Measurements from ENCODE around the gene NDUFB4.

NDUFB4 gene

DNA sequence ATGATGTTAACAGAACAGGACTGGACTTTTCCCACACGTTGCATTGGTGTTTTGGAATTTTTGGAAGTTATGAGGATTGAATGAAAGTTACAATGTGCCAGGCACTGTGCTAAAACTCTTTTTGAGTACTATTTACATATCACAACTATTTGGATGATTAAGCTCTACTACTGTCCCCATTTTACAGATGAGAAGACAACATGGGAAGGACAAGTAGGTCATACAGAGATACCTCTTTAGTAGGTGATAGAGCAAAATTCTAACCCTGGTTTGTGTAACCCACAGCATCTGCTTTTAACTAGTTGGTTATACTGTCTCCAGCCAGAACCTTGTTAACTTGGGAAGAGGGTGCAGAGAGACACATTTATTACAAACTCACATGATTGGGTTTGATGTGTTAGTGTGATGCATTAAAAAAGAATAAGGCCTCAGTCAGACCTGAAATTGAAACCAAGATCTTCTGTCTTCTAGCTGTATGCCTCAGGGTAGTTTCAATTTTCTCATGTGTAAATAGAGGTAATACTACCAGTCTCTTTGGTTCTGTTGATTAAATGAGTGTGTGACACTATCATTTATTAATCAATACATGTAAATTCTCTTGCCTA, 1.4 kb downstream of the NDUFB4 start:
- H3K23ac ChIP-seq (ENCODE audit: low read length): no peak overlapping the region
- H3K79me2 ChIP-seq (ENCODE audit: control insufficient read depth, insufficient read depth, low read length): peaks cover 19% of the 10 kb centered on the region
- H3K4me3 ChIP-seq (ENCODE audit: low read length): no peak overlapping the region
- H4K5ac ChIP-seq (ENCODE audit: low read length): no peak overlapping the region
- H2BK5ac ChIP-seq (ENCODE audit: low read length): no peak overlapping the region
- peak overlapping the region; percentile 33 for H3K9ac ChIP-seq (ENCODE audit: low read length)
- DNase-seq: no peak
- peak overlapping the region; percentile 56 for H3K56ac ChIP-seq (ENCODE audit: low read length)
- H3K27me3 ChIP-seq (ENCODE audit: insufficient read depth, low read length, poor library complexity): no peaks in the 10 kb centered on the region
- H4K8ac ChIP-seq (ENCODE audit: low read depth, low read length): no peak overlapping the region
- H3K4me1 ChIP-seq (ENCODE audit: control insufficient read depth, low read depth, low read length): no peaks in the 10 kb centered on the region
- H2AK5ac ChIP-seq (ENCODE audit: low read length): no peak overlapping the region
- no peak overlapping the region for H3K4ac ChIP-seq (ENCODE audit: low read depth, low read length)
- no peak overlapping the region for H2BK15ac ChIP-seq (replicated peaks; ENCODE audit: low read depth)
- H3K79me1 ChIP-seq (ENCODE audit: low read length): peaks cover 7% of the 10 kb centered on the region
- no peaks in the 10 kb centered on the region for H3K36me3 ChIP-seq (ENCODE audit: control insufficient read depth, insufficient read depth, low read length)
- H2BK120ac ChIP-seq (ENCODE audit: low read depth, low read length): no peak overlapping the region
- WGBS (ENCODE audit: extremely low coverage, insufficient coverage, low lambda C conversion rate): no CpG with 5 or more reads among the region's 1 CpG
- H3K27ac ChIP-seq (ENCODE audit: low read depth, low read length): no peak overlapping the region
- no peak overlapping the region for H3K18ac ChIP-seq (ENCODE audit: low read length)
- H3K4me2 ChIP-seq (ENCODE audit: low read length): peak overlapping the region; percentile 8

DNA sequence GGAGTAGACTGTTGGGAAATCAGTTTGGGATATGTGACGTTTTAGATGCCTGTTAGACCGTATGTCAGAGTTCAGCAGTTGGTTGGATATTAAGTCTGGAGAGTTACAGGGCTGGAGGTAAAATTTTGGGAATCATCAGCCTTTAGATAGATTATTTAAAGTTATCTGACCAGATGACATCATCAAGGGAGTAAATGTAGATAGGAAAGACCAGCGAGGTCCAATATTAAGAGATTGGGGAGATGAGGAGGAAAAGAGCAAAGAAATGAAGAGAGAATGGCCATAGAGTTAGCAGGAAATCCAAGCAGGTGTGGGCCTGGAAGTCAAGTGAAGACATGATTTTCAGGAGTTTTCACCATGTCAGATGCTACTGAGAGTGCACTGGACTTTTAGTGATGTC, 3.1 kb downstream of the NDUFB4 start:
- H2BK5ac ChIP-seq (ENCODE audit: low read length): no peak overlapping the region
- H3K9ac ChIP-seq (ENCODE audit: low read length): no peak overlapping the region
- H4K8ac ChIP-seq (ENCODE audit: low read depth, low read length): no peak overlapping the region
- no peaks in the 10 kb centered on the region for H3K4me1 ChIP-seq (ENCODE audit: control insufficient read depth, low read depth, low read length)
- no CpG with 5 or more reads among the region's 3 CpGs for WGBS (ENCODE audit: extremely low coverage, insufficient coverage, low lambda C conversion rate)
- H3K23ac ChIP-seq (ENCODE audit: low read length): no peak overlapping the region
- no peak overlapping the region for H2BK120ac ChIP-seq (ENCODE audit: low read depth, low read length)
- no peak overlapping the region for H3K4me2 ChIP-seq (ENCODE audit: low read length)
- H3K79me1 ChIP-seq (ENCODE audit: low read length): peaks cover 7% of the 10 kb centered on the region
- no peak overlapping the region for H2AK5ac ChIP-seq (ENCODE audit: low read length)
- no peaks in the 10 kb centered on the region for H3K36me3 ChIP-seq (ENCODE audit: control insufficient read depth, insufficient read depth, low read length)
- DNase-seq: no peak
- H2BK15ac ChIP-seq (replicated peaks; ENCODE audit: low read depth): no peak overlapping the region
- no peaks in the 10 kb centered on the region for H3K27me3 ChIP-seq (ENCODE audit: insufficient read depth, low read length, poor library complexity)
- H3K4ac ChIP-seq (ENCODE audit: low read depth, low read length): no peak overlapping the region
- no peak overlapping the region for H4K5ac ChIP-seq (ENCODE audit: low read length)
- no peak overlapping the region for H3K18ac ChIP-seq (ENCODE audit: low read length)
- peaks cover 19% of the 10 kb centered on the region for H3K79me2 ChIP-seq (ENCODE audit: control insufficient read depth, insufficient read depth, low read length)
- H3K56ac ChIP-seq (ENCODE audit: low read length): no peak overlapping the region
- H3K4me3 ChIP-seq (ENCODE audit: low read length): no peak overlapping the region
- no peak overlapping the region for H3K27ac ChIP-seq (ENCODE audit: low read depth, low read length)

DNA sequence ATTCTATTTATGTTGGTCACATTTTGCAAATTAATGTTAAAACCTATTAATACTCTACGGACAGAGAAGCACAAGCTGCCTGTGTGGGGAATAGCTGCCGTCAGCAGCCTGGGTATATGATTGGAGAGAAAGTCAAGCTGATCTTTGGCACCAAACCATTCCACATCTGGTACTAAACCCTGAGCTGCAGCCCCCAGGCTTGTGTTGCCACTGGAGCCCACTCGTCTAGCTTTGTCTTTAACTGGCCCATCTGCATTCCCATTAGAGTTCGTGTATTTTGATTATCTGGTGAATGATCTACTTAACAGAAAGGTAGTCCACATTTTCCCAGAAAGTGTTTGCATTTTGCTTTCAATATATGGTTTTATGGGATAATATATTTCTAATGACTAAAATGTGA, 5.4 kb downstream of the NDUFB4 start:
- Histone ChIP-seq H3K4me1 (ENCODE audit: control insufficient read depth, low read depth, low read length) (no peaks in the 10 kb centered on the region), H3K4me3 (ENCODE audit: low read length) (no peak overlapping the region), H3K79me1 (ENCODE audit: low read length) (peaks cover 7% of the 10 kb centered on the region), H3K18ac (ENCODE audit: low read length) (no peak overlapping the region), H3K4ac (ENCODE audit: low read depth, low read length) (no peak overlapping the region), H3K4me2 (ENCODE audit: low read length) (no peak overlapping the region), H3K27me3 (ENCODE audit: insufficient read depth, low read length, poor library complexity) (no peaks in the 10 kb centered on the region), H2BK5ac (ENCODE audit: low read length) (no peak overlapping the region), H3K23ac (ENCODE audit: low read length) (no peak overlapping the region), H2AK5ac (ENCODE audit: low read length) (no peak overlapping the region), H2BK15ac (replicated peaks; ENCODE audit: low read depth) (no peak overlapping the region), H3K79me2 (ENCODE audit: control insufficient read depth, insufficient read depth, low read length) (peaks cover 18% of the 10 kb centered on the region), H4K5ac (ENCODE audit: low read length) (no peak overlapping the region), H3K27ac (ENCODE audit: low read depth, low read length) (no peak overlapping the region), H4K8ac (ENCODE audit: low read depth, low read length) (no peak overlapping the region), H3K9ac (ENCODE audit: low read length) (no peak overlapping the region), H2BK120ac (ENCODE audit: low read depth, low read length) (no peak overlapping the region), H3K56ac (ENCODE audit: low read length) (no peak overlapping the region), H3K36me3 (ENCODE audit: control insufficient read depth, insufficient read depth, low read length) (no peaks in the 10 kb centered on the region)
- no CpG with 5 or more reads among the region's 4 CpGs for WGBS (ENCODE audit: extremely low coverage, insufficient coverage, low lambda C conversion rate)
- no peak for DNase-seq

DNA sequence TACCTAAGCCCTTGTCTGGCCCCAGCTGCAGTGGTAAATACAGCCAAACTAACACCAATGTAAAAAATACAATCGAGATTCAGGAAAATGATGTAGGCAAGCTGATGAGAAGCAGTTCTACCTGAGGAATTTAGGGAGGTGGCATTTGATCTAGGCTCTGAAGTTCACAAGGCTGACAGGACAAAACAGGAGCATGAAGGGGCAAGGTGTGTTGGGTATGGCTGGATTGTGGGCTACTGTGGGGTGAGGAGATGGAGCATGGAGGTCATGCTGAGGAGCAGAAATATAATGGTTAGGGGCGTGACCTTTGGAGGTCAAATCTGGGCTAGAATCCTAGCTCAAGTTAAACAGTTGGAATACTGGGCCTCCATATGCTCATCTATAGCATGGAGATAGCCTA, 6.5 kb downstream of the NDUFB4 start:
- Histone ChIP-seq H2BK5ac (ENCODE audit: low read length) (no peak overlapping the region), H3K4ac (ENCODE audit: low read depth, low read length) (no peak overlapping the region), H3K36me3 (ENCODE audit: control insufficient read depth, insufficient read depth, low read length) (no peaks in the 10 kb centered on the region), H4K5ac (ENCODE audit: low read length) (no peak overlapping the region), H2AK5ac (ENCODE audit: low read length) (no peak overlapping the region), H3K27me3 (ENCODE audit: insufficient read depth, low read length, poor library complexity) (no peaks in the 10 kb centered on the region), H3K4me1 (ENCODE audit: control insufficient read depth, low read depth, low read length) (no peaks in the 10 kb centered on the region), H2BK15ac (replicated peaks; ENCODE audit: low read depth) (no peak overlapping the region), H3K4me3 (ENCODE audit: low read length) (no peak overlapping the region), H3K23ac (ENCODE audit: low read length) (no peak overlapping the region), H3K18ac (ENCODE audit: low read length) (no peak overlapping the region), H3K79me2 (ENCODE audit: control insufficient read depth, insufficient read depth, low read length) (peaks cover 9% of the 10 kb centered on the region), H3K56ac (ENCODE audit: low read length) (no peak overlapping the region), H3K4me2 (ENCODE audit: low read length) (no peak overlapping the region), H3K9ac (ENCODE audit: low read length) (no peak overlapping the region), H3K27ac (ENCODE audit: low read depth, low read length) (no peak overlapping the region), H2BK120ac (ENCODE audit: low read depth, low read length) (no peak overlapping the region), H3K79me1 (ENCODE audit: low read length) (peaks cover 4% of the 10 kb centered on the region), H4K8ac (ENCODE audit: low read depth, low read length) (no peak overlapping the region)
- no peak for DNase-seq
- no CpG with 5 or more reads among the region's 2 CpGs for WGBS (ENCODE audit: extremely low coverage, insufficient coverage, low lambda C conversion rate)

DNA sequence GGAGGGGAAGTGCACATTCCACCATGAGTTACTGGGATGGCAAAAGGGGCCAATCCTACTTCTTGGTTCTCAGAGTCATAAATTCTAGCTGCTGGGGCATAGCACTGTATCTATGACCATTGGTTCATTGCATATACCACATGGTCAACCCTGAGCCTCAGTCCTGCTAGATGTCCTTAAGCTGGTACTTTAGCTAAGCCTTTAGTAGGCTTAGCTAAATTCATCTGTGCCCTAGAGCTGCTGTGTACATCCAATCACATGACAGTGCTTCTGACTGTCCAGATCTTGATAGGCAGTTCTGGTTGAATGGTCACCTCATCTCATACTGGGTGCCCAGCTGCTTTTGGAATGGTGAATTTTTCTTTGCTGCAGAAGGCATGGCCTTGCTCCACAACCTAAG, 8.2 kb downstream of the NDUFB4 start:
- Histone ChIP-seq H3K23ac (ENCODE audit: low read length) (no peak overlapping the region), H3K4me2 (ENCODE audit: low read length) (no peak overlapping the region), H2BK15ac (replicated peaks; ENCODE audit: low read depth) (no peak overlapping the region), H3K9ac (ENCODE audit: low read length) (no peak overlapping the region), H3K4me1 (ENCODE audit: control insufficient read depth, low read depth, low read length) (no peaks in the 10 kb centered on the region), H3K4ac (ENCODE audit: low read depth, low read length) (no peak overlapping the region), H3K4me3 (ENCODE audit: low read length) (no peak overlapping the region), H3K18ac (ENCODE audit: low read length) (no peak overlapping the region), H3K56ac (ENCODE audit: low read length) (no peak overlapping the region), H3K36me3 (ENCODE audit: control insufficient read depth, insufficient read depth, low read length) (no peaks in the 10 kb centered on the region), H3K79me1 (ENCODE audit: low read length) (no peaks in the 10 kb centered on the region), H3K79me2 (ENCODE audit: control insufficient read depth, insufficient read depth, low read length) (peaks cover under 1% of the 10 kb centered on the region), H4K5ac (ENCODE audit: low read length) (no peak overlapping the region), H3K27ac (ENCODE audit: low read depth, low read length) (no peak overlapping the region), H2BK5ac (ENCODE audit: low read length) (no peak overlapping the region), H2AK5ac (ENCODE audit: low read length) (no peak overlapping the region), H2BK120ac (ENCODE audit: low read depth, low read length) (no peak overlapping the region), H3K27me3 (ENCODE audit: insufficient read depth, low read length, poor library complexity) (no peaks in the 10 kb centered on the region), H4K8ac (ENCODE audit: low read depth, low read length) (no peak overlapping the region)
- DNase-seq: no peak

DNA sequence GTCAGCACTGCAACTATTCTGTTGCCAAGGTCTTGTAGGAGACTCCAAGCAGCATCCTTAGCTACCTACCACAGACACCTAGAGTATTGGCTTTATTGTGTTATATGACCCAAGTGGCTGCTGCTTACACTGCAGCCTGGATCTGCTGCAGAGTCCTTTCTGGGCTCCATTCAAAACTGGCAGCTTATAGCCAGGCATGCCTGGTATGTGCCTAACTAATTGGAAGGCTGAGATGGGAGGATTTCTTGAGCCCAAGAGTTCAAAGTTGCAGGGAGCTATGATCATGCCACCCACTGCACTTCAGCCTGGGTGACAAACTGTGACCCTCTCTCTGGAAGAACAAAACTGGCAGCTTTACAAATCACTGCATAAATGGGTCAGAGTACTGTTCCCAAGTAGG, 8.6 kb downstream of the NDUFB4 start:
- DNase-seq: peak; percentile 68
- no peak overlapping the region for H4K8ac ChIP-seq (ENCODE audit: low read depth, low read length)
- no peaks in the 10 kb centered on the region for H3K27me3 ChIP-seq (ENCODE audit: insufficient read depth, low read length, poor library complexity)
- no peaks in the 10 kb centered on the region for H3K79me2 ChIP-seq (ENCODE audit: control insufficient read depth, insufficient read depth, low read length)
- H2BK120ac ChIP-seq (ENCODE audit: low read depth, low read length): no peak overlapping the region
- H3K79me1 ChIP-seq (ENCODE audit: low read length): no peaks in the 10 kb centered on the region
- no peak overlapping the region for H2AK5ac ChIP-seq (ENCODE audit: low read length)
- H3K36me3 ChIP-seq (ENCODE audit: control insufficient read depth, insufficient read depth, low read length): no peaks in the 10 kb centered on the region
- no peak overlapping the region for H4K5ac ChIP-seq (ENCODE audit: low read length)
- no peak overlapping the region for H3K9ac ChIP-seq (ENCODE audit: low read length)
- no peak overlapping the region for H3K4ac ChIP-seq (ENCODE audit: low read depth, low read length)
- no peak overlapping the region for H3K4me3 ChIP-seq (ENCODE audit: low read length)
- H2BK5ac ChIP-seq (ENCODE audit: low read length): no peak overlapping the region
- H3K18ac ChIP-seq (ENCODE audit: low read length): no peak overlapping the region
- H3K56ac ChIP-seq (ENCODE audit: low read length): no peak overlapping the region
- H3K23ac ChIP-seq (ENCODE audit: low read length): no peak overlapping the region
- no peak overlapping the region for H3K4me2 ChIP-seq (ENCODE audit: low read length)
- H2BK15ac ChIP-seq (replicated peaks; ENCODE audit: low read depth): no peak overlapping the region
- no peak overlapping the region for H3K27ac ChIP-seq (ENCODE audit: low read depth, low read length)
- no peaks in the 10 kb centered on the region for H3K4me1 ChIP-seq (ENCODE audit: control insufficient read depth, low read depth, low read length)

Measured in mesendoderm (in vitro differentiated cells).